Endothelial cell of hepatic sinusoid (primary cell): ENCODE results near the gene CEP83.

Experiments used
- in situ Hi-C: cut with HindIII; loops from 2 replicates; pipeline ENCODE4 v1.10.0; 2017; ENCODE audit warnings: low sequenced_read_pairs

CEP83 gene

GRCh38 chr12:94308612-94309011 lies 151.1 kb downstream of the CEP83 start:
- in situ Hi-C loops, result no loop called here

DNA sequence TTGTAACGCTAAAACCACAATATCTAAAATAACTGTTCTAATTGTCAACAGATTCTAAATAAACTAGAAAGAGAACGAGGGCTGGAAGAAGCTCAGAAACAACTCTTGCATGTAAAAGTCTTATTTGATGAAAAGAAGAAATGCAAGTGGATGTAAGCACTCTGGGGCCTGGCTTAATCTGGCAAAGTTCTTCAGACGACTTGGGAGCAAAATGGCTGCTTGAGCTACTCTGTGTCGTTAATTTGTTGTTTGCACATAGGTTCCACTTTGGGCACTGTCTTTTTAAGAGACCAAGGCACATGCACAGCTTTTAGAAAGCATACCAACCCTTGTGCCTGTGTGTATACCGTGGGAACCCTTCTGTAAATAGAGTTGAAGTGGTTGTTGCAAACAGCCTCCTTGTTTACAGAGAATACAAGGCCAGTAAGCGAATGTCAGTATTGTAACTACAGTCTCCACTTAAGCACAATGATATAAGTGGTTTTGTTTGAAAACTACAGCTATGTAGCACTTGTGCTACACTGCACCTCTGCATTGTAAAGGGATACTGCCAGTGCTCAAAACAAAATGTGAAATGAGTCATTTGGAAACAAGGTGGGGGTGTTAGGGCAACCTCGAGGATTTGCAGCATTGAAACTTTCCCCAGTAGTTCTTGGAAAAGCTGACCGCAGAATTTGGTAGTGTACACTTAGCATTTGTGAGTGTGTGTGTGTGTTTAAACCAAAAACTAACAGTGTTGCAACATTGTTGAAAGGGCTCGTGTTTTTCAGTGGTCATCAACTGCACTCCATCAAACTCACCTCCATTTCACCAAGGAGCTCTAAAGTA lies 154.3 kb downstream of the CEP83 start:
- in situ Hi-C loops, result no loop called here

DNA sequence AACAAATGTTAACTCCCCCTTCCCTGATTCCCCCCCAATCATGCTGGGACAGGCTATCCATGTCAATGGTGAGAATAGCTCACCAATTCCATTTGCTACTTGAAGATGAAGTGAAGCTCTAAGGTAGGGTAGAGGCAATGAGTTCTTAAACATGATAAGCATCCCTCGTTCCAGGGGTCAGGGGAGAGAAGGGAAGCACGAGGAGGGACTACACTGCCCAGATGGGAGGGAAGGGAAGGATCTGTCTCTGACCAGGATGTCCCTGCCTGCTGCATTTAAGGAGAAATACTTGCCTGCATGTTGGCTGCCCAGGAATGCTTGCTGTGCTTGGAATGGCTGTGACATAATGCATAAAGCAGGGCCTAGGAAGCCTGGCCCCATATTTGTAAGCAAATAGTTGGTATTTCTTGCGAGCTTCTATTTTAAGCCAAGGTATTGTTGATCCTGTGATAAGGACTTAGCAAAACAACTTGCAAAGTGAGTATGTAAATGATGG lies 155.1 kb downstream of the CEP83 start:
- in situ Hi-C loops, result no loop called here

GRCh38 chr12:94304012-94304411 lies 155.7 kb downstream of the CEP83 start:
- in situ Hi-C loops, result no loop called here

- in situ Hi-C loops, result loop anchor here (5.0 kb wide), 1 partner anchor 43 kb away; no protein-coding TSS in a partner anchor
Observed at GRCh38 chr12:94299846-94300245, 159.8 kb downstream of the CEP83 start.

DNA sequence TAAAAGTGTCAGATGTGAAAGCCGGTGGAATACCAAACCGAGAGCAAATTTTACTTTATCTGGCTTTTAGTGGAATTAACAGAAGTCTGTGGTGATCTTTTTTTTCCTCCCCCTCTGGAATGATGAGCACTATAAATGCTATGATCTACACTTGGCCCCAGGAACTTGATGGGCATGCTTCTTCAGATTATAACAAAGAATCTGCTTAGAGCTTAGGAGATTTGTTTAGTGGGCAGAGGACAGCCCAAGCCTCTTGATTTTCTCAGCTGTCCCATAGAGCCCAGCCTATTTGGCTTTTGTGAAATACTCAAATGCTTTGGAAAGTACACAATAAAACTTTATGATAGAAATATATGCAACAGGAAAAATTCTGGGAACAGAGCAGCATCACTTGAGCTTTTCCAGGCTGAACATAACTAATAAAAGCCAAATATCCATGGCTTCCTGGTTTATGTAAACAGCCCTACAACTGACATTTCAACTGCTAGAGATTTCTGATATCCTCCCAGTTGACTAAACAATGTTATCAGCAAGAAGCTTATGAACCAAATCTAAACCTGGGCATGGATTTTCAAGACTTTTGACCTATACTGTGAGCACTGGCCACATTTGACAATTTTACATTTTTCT lies 161.7 kb downstream of the CEP83 start:
- in situ Hi-C loops, result loop anchor here (5.0 kb wide), 1 partner anchor 41 kb away; no protein-coding TSS in a partner anchor

DNA sequence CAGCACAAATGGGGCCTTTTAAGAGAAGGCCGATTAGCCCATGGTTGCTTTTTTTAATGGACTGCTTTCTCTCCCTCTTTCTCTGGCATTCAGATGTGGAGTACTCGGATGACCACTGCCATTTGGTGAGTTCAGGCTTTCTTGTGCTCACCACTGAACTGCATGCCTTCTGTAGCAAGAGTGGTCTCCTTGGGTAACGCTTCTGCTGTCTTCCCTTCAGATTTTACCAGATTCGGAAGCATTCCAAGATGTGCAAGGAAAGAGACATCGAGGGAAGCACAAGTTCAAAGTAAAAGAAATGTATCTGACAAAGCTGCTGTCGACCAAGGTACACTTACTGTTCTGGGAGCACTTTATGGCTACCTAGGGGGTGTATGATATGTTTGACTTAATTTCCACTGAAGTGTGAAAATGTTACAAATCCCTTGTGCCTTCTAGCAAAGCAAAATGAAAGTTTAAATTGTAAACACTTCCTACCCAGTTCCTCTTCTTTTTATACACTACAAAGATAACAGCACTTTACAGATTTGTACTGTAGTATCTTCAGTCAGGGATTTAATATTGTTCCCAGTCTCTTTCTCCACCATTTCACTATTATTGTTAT lies 162.5 kb downstream of the CEP83 start:
- in situ Hi-C loops, result loop anchor here (5.0 kb wide), 1 partner anchor 40 kb away; no protein-coding TSS in a partner anchor

GRCh38 chr12:94290353-94290752 lies 169.3 kb downstream of the CEP83 start:
- in situ Hi-C loops, result loop anchor here (5.0 kb wide), 1 partner anchor 42 kb away; no protein-coding TSS in a partner anchor

DNA sequence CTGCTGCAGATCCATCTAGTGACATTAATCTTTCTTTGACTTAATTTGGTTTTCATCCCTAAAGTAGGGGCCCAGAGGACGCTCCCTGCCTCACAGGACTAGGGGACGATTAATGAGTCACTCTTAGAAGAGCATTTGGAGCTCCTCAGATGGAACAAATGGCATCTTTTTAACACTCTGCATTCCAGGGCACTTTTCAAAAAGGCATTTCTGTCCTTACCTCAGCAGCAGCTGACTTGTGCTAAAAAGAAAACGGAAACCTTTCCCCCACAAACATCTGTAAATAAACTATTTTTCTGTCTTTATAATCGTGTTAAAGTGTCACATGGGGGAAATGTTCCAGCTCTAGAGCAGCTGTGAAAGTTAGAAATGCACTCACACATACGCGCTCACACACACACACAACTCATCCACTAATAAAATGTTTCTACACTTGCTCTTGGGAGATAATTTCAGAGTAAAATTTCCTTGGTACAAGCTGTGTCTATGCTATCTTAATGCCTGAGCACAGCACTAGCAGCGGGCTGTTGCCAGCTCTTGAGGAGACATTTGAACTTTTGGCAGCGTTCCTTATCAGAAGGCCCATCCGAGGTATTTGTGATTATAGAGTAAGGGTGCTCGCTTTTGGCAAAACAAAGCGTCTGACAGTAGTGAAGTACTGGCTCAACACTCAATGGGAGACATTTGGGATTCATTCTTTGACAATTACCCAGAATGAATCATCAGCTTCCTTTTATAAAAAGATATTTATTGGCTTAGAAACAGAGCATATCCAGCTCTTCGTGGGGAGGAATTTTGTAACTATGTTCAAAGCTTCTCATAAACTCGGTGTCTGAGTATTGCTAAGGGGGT lies 170.0 kb downstream of the CEP83 start:
- in situ Hi-C loops, result loop anchor here (5.0 kb wide), 1 partner anchor 43 kb away; no protein-coding TSS in a partner anchor

- in situ Hi-C loops, result no loop called here
Observed at GRCh38 chr12:94287245-94287628, 172.4 kb downstream of the CEP83 start.

GRCh38 chr12:94286583-94287244 lies 173.0 kb downstream of the CEP83 start:
- in situ Hi-C loops, result no loop called here

DNA sequence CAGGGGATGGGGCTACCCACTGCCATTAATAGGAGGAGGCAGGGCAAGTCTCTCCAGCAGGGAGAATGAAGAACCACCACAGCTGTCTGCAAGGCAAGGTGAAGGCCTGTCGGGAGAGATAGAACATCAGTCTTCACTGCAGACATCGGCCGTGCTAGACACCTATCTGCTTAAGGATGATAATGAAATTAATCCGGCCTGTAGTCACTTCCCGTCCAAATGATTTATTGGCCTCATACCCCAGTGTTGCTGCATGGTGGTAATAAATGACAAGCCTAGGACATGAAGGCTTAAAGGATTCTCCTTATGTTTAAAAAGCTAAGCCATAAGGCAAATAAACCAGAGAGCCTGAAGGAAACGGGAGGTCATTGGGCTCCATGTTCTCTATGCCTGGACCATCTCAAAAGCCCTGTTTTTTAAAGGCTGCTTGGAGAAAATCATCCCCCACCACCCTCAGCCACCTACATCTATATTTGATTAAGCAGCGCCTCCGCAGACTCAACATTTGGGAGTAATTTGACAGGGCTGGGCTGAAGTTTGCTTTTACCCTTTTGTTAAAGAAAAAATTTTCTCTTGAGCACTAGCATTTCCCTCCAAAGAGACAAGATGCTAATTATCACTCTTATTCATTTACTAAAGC lies 173.6 kb downstream of the CEP83 start:
- in situ Hi-C loops, result no loop called here

DNA sequence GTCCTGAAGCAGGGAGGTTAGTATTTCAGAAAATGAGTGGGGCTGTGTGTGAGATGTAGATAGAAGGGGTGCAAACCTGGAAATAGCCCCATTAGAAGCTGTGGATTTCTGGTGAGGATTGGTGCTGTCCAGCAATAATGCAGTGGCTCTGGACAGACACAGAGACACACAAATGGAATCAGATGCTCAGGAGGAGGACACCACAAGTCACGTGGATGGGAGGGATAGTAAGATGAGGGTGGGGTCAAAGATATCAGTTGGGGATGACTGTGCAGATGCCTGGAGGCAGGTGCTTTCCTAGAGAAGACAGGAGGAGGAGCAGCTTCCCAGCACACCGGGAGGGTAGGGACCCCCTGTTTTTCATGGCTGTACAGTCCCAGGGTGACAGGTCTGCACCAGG lies 174.8 kb downstream of the CEP83 start:
- in situ Hi-C loops, result no loop called here

DNA sequence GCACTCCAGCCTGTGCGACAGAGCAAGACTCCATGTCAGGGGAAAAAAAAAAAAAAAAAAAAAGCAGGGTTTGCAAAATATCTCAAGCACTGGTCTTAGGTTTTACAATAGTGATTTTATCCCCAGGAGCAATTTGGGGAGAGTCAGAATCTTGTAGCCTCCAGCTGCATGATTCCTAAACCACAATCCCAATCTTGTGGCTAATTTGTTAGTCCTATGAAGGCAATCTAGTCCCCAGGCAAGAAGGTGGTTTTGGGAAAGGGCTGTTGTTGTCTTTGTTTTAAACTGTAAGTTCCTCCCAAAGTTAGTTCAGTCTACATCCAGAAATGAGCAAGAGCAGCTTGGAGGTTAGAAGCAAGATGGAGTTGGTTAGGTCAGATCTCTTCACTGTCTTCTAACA lies 175.6 kb downstream of the CEP83 start:
- in situ Hi-C loops, result no loop called here

- in situ Hi-C loops, result no loop called here
Observed at GRCh38 chr12:94282675-94283074, 177.0 kb downstream of the CEP83 start.

- in situ Hi-C loops, result no loop called here
Observed at GRCh38 chr12:94280063-94280462, 179.6 kb downstream of the CEP83 start.

GRCh38 chr12:94277426-94278000 lies 182.2 kb downstream of the CEP83 start:
- in situ Hi-C loops, result no loop called here

- in situ Hi-C loops, result no loop called here
Observed at GRCh38 chr12:94276725-94277124, 182.9 kb downstream of the CEP83 start.

GRCh38 chr12:94273272-94273671 lies 186.4 kb downstream of the CEP83 start:
- in situ Hi-C loops, result no loop called here
